Activated effector memory CD4-positive, alpha-beta T cell treated with Interleukin-2 at 50 U/mL for 16 hours (primary cell): ENCODE results near the gene CAPN10.

ENCODE experiments used
- DNase-seq: peaks from one replicate; pipeline ENCODE4 v3.0.0-alpha.2; 2020

Gene CAPN10

GRCh38 chr2:240590681-240591111 lies 4.2 kb downstream of the CAPN10 start:
- DNase-seq: no peak

- no peak for DNase-seq
Measured at GRCh38 chr2:240591226-240591625, 4.7 kb downstream of the CAPN10 start.

DNA sequence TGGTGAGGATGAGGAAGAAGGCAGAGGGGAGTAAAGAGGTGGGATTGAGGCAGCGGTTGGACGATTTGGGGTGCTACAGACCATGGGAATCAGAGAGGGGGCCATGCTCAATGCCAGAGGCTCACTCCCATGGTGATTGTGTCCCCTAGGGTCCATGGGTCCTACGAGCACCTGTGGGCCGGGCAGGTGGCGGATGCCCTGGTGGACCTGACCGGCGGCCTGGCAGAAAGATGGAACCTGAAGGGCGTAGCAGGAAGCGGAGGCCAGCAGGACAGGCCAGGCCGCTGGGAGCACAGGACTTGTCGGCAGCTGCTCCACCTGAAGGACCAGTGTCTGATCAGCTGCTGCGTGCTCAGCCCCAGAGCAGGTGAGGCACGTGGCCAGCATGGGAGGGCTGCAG lies 5.2 kb downstream of the CAPN10 start:
- no peak for DNase-seq

DNA sequence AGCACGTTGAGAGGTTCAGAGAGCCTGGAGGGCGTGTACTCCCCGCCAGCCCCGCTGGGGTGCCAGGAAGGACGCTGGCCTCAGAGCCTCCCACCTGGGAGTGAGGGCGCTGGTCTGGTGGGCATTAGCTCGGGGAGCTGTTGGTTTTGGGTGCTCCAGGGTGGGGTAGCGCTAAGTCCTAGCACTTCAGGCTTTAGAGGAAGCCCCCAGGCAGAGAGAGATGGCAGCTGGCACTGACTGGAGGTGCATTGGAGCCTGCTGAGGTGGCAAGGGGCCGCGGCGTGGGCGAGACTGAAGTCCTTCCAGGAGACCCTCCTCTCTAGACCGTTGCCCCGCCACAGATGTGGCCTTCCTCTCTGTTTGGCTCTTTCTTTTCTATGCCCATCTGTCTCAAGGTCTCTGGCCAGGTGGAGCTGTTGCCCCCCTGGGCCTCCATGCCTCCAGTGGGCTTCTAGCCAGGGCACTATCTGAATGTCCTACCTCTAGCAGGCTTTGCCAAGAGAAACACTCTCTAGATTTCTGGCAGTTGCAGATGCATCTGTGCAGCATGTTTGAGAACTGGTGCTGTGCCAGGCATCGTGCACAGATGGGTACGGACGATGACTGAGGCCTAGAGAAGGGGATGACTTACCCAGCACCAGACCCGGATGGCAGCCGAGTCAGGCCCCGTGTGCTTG lies 6.6 kb downstream of the CAPN10 start:
- no peak for DNase-seq

GRCh38 chr2:240593703-240594451 lies 7.3 kb downstream of the CAPN10 start:
- no peak for DNase-seq

DNA sequence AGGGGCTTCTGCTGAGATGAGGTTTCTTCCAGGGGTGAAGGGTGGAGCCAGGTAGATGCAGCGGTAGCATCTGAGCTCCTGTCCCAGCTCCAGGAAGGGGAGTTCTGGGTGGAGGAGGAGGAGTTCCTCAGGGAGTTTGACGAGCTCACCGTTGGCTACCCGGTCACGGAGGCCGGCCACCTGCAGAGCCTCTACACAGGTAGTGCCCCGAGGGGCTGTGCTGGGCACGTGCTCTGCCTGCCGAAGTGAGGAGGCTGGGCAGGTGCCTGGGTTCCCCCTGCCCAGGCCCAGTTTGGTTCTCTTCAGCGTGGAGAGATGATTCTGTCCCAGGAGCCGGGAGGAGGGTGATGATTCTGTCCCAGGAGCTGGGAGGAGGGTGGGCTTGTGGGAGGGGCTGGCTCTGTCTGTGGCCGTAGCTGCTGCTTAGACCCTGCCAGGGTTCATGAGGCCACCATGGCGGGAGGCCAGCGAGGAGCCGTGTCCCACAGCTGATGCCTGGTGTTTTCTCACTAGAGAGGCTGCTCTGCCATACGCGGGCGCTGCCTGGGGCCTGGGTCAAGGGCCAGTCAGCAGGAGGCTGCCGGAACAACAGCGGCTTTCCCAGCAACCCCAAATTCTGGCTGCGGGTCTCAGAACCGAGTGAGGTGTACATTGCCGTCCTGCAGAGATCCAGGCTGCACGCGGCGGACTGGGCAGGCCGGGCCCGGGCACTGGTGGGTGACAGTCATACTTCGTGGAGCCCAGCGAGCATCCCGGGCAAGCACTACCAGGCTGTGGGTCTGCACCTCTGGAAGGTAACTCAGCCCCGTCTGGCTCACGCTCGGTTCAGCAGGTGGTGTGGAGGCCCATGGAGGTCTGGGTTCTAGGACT lies 8.2 kb downstream of the CAPN10 start:
- no peak for DNase-seq

DNA sequence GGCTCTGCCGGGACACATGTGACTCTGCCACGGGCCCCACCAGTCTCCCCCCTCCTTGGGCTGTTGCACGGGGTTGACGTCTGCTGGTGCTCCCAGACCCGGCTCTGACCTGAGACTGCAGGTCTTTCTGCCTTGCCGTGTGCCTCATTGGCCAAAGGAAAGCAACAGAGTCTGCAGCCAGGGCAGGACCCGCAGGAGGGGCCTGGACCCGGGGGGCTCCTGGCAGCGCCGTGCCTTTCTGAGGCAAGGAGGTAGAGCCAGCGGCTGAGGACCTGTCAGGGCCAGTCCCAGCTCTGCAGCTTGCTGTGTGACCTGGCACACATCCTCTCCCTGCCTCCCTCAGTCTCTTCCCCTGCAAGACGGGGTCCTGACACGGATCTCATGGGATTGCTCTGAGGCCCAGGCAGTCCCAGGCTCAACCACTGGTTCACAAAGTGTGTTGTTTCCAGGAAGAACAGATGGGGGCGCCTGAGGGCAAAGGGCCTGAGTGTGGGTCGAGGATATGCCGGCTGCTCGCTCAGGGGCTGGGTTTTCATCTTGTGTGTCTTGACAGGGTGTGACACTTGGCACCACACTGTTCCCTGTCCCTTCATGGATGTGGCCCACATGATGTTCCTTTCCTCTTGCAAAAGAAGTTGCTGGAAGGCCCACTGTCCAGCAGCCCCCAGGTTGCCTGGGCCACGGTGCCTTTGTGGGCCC lies 9.0 kb downstream of the CAPN10 start:
- no peak for DNase-seq

DNA sequence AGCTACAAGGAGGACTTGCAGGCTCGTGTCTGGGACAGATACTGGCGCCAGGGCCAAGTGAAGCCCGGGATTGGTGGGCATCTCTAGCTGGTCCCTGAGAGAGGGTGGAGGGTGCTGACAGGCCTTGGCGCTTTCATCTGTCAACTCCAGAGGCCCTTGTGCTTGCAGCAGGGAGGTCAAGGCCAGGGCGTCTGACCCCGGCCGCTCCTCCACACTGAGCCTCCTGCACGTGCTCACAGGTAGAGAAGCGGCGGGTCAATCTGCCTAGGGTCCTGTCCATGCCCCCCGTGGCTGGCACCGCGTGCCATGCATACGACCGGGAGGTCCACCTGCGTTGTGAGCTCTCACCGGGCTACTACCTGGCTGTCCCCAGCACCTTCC lies 9.5 kb downstream of the CAPN10 start:
- no peak for DNase-seq

DNA sequence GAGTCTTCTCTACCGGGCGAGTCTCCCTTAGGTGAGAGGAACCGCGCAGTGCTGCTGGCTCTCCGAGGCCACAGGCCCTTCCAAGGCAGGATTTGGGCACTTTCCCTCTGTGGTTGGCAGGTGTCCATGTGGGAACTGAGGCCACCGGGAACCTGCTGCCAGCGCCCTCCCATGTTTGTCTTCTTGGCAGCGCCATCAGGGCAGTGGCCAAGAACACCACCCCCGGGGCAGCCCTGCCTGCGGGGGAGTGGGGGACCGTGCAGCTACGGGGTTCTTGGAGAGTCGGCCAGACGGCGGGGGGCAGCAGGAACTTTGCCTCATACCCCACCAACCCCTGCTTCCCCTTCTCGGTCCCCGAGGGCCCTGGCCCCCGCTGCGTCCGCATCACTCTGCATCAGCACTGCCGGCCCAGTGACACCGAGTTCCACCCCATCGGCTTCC lies 10.0 kb downstream of the CAPN10 start:
- DNase-seq: no peak

DNA sequence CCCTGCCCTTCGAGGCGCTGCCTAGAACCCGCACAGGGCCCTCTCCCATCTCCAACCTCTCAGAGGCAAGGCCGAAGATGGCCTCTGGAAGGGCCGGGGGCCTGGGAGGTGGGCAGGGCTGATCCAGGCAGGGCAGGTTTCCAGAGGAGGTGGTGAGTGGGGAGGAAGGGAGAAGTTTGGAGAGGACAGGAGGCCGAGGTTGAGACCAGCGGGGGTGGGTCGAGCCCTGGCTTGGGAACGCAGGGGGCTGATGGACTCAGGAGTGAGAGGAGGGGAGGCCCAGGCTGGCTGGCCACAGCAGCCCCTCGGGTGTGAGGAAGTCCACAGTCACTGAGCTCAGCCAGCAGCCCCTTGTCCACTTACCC lies 10.5 kb downstream of the CAPN10 start:
- DNase-seq: no peak

GRCh38 chr2:240597419-240598181 lies 11.1 kb downstream of the CAPN10 start:
- no peak for DNase-seq

- no peak for DNase-seq
Measured at GRCh38 chr2:240598311-240598911, 11.9 kb downstream of the CAPN10 start.

DNA sequence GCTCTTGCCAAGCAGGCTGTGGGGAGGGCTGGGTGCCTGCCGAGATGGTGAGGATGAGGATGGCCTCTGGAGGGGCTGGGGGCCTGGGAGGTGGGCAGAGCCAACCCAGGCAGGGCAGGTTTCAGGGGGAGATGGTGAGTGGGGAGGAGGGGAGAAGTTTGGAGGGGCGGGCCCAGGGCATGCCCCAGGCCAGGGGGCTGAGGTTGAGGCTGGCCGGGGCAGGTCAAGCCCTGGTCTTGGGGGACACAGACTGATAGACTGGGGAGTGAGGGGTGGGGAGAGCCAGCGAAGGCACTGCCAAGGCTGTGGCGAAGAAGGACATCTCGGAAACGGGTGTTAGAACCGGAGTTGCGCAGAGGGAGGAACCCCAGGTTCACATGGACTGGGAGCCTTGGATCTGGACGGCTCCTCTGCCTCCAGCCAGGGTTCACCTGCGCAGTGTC lies 12.6 kb downstream of the CAPN10 start:
- no peak for DNase-seq

DNA sequence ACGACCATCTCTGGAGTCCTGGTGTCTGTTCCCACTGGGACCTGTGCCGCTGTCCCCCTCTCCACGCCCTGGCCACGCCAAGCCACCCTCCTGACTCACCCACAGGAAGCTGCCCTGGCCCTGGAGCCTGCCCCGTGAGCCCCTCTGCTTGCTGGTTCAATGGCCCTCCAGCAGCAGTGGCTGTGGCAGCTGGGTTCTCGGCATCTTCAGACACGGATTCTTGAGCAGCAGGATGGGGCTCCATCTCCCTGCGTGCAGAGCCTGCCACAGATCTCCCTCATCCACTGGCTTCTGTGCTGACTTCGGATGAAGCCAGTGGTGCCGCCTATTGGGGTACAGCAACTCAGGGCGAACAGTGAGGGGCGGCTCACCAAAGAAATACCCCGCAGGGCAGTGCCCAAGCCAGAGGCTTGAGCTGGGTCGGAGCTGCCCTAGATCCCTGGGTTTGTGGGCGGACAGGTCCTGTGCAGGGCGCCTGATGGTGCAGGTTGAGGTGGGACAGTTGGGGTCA lies 14.0 kb downstream of the CAPN10 start:
- no peak for DNase-seq

DNA sequence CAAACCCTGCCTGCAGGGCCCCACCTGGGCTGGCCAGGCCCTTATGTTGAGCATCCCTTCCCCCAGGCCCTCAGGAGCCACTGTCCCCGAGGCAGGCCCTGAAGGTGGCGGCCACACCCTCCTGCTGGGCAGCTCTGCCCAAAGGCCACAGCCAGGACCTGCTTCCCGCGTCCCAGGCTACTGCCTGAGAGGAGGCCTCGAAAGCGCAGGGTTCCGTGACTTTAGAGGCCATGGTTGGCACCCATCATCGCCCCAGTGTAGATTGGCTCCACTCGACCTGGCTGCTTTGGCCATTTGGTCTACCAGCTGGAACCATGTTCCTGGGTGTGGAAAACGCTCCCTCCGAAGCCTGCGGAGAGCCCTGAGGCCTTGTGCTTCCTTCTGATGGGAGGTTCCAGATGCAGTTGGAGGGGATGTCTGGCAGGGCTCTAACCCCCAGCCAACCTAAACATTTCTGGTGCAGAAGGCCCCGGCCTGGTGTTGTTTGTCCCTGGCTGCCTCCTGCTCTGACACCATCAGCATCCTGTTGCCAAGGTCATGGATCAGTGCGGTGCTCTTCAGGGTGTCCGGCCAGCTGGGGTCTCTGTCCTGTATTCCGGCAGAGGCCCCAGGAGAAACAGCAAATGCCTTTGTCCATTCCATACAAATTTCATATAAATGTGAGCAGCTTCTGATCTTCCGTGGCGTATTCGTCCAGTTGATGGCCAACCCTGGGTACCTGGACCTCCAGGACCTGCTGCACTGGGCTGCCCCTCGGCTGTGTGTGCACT lies 14.7 kb downstream of the CAPN10 start:
- DNase-seq: no peak

DNA sequence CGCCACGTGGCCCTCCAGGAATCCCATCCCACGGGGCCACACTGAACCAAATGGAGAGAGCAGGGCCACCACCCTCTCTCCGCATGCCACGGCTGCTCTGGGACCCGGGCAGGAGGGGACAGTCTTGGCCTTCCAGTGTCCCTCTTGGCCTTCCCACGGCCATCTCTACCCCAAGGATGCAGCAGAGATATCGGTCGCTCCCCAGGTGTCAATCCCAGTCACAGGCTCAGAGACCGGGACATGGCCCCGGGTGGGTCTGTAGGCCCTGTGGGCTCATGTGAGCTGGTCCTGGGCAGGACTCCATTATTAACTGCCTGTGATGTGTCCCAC lies 15.3 kb downstream of the CAPN10 start:
- no peak for DNase-seq

GRCh38 chr2:240602266-240603050 lies 15.9 kb downstream of the CAPN10 start:
- no peak for DNase-seq

DNA sequence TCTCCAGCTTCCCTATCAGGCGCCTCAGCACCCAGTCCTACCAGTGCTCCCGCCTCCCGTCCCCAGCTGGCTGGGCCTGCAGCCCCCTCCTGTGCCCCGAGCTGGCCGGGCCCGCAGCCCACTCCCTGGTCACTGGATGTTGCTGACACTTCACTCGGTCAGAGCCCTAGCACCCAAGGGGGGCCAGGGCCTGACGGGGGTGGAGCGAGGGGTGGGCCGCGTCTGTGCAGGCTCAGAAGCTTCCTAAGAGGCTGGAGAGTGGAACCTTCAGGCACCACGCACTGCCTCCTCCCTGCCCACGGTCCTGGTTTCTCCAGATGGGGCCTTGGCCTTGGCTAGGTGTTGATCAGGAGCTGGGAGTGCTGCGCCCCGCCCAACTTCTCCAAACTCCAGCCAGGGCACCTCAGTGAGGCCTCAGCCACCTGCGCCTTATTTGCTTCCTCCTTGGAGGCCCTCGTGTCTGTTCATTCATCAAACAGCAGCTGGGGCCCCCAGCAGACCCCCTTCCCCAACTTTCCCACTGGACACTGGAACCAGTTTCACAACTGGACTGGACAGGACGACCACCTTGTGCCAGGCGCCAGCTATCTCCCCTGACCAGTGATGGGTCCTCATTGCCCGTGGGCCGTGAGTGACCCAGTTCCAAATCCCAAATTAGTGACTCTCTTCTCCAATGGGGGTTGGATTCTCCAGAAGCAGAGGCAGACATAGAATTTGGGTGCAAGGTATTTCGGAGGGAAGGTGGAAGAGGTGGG lies 16.7 kb downstream of the CAPN10 start:
- DNase-seq: no peak

- no peak for DNase-seq
Measured at GRCh38 chr2:240603846-240604245, 17.3 kb downstream of the CAPN10 start.
